IMR-90 (cell line): ENCODE results near the gene TMEM204. TPM values are rescaled to one million over a fixed set of nuclear protein-coding genes. Genes with fewer than 3 reads are reported as not detected.

Experiments used
- ATAC-seq: fragments of 200-7000 bp; cut with Tn5 transposase; 2 replicates; pipeline ENCODE4 v1.9.1; 2020; ENCODE audit warnings: low read depth, mild to moderate bottlenecking, moderate library complexity
- BruUV-seq: library from RNA; stranded (reverse); fragments of 400-500 nt; replicated peaks from 2 replicates; lab custom pipeline; 2021; lab: Mats Ljungman, UMichigan
- CTCF ChIA-PET: fragments of 300-600 bp; formaldehyde crosslinking; extraction: SDS; loops from one replicate; lab custom pipeline; 2021; ENCODE audit warnings: antibody characterized with exemption; lab: Yijun Ruan, JAX
- POLR2A ChIA-PET: fragments of 300-600 bp; sonication (Branson Sonifier 250); formaldehyde crosslinking; loops from one replicate; lab custom pipeline; 2022; ENCODE audit warnings: antibody characterized with exemption; ENCODE audit not compliant: unreplicated experiment; lab: Charles Lee
- DNase-seq: peaks from one replicate; pipeline ENCODE4 v3.0.0; 2013
- H2AFZ ChIP-seq: replicated peaks from 2 replicates; pipeline ENCODE3; 2013; ENCODE audit warnings: low read length, mild to moderate bottlenecking; ENCODE audit not compliant: poor library complexity
- H2AK5ac ChIP-seq: 2 replicates; pipeline ENCODE4 v1.6.1; 2013; ENCODE audit warnings: low read depth, low read length, inconsistent platforms
- H2AK9ac ChIP-seq: replicated peaks from 2 replicates; pipeline ENCODE3; 2013; ENCODE audit warnings: mild to moderate bottlenecking, low read depth, low read length, moderate library complexity; ENCODE audit not compliant: poor library complexity
- H2BK120ac ChIP-seq: 2 replicates; pipeline ENCODE4 v1.6.1; 2013; ENCODE audit warnings: low read depth, low read length, inconsistent platforms
- H2BK15ac ChIP-seq: 3 replicates; pipeline ENCODE4 v1.6.1; 2013; ENCODE audit warnings: low read depth, low read length, inconsistent platforms
- H2BK20ac ChIP-seq: 2 replicates; pipeline ENCODE4 v1.6.1; 2013; ENCODE audit warnings: low read depth, mild to moderate bottlenecking, inconsistent platforms, low read length, moderate library complexity
- H2BK5ac ChIP-seq: 2 replicates; pipeline ENCODE4 v1.6.1; 2013; ENCODE audit warnings: mild to moderate bottlenecking, low read depth, low read length, inconsistent platforms; ENCODE audit not compliant: poor library complexity, severe bottlenecking
- H3K14ac ChIP-seq: replicated peaks from 2 replicates; pipeline ENCODE4 v1.6.1; 2013; ENCODE audit warnings: low read depth, low read length, inconsistent platforms
- H3K18ac ChIP-seq: 2 replicates; pipeline ENCODE4 v1.6.1; 2013; ENCODE audit warnings: low read depth, low read length, control low read depth
- H3K23ac ChIP-seq: 2 replicates; pipeline ENCODE4 v1.6.1; 2013; ENCODE audit warnings: low read depth, low read length, inconsistent platforms
- H3K27ac ChIP-seq: 2 replicates; pipeline ENCODE4 v1.5.1; 2013; ENCODE audit warnings: mild to moderate bottlenecking, control low read depth, low read length; ENCODE audit not compliant: insufficient read depth
- H3K27me3 ChIP-seq: 2 replicates; pipeline ENCODE4 v1.6.1; 2013; ENCODE audit warnings: low read length; ENCODE audit not compliant: control insufficient read depth, insufficient read depth
- H3K36me3 ChIP-seq: 2 replicates; pipeline ENCODE4 v1.6.1; 2013; ENCODE audit warnings: low read length, mixed read lengths; ENCODE audit not compliant: control insufficient read depth, insufficient read depth
- H3K4ac ChIP-seq: 2 replicates; pipeline ENCODE4 v1.6.1; 2013; ENCODE audit warnings: low read depth, low read length, inconsistent platforms
- H3K4me1 ChIP-seq: 2 replicates; pipeline ENCODE4 v1.6.1; 2013; ENCODE audit warnings: low read length, mixed read lengths; ENCODE audit not compliant: control insufficient read depth, insufficient read depth
- H3K4me2 ChIP-seq: 2 replicates; pipeline ENCODE4 v1.6.1; 2013; ENCODE audit warnings: low read depth, mild to moderate bottlenecking, control low read depth, low read length, moderate library complexity
- H3K4me3 ChIP-seq: 2 replicates; pipeline ENCODE4 v1.5.1; 2013; ENCODE audit warnings: low read depth, mild to moderate bottlenecking, control low read depth, low read length, moderate library complexity; ENCODE audit not compliant: insufficient read depth
- H3K56ac ChIP-seq: 2 replicates; pipeline ENCODE4 v1.6.1; 2013; ENCODE audit warnings: low read length, inconsistent platforms; ENCODE audit not compliant: insufficient read depth; ENCODE audit errors: extremely low read depth
- H3K79me1 ChIP-seq, 2 experiments: 2 replicates each; pipeline ENCODE4 v1.6.1; 2013; ENCODE audit warnings: low read length in 2 of 2, inconsistent platforms in 1 of 2, low read depth in 1 of 2
- H3K9ac ChIP-seq: 2 replicates; pipeline ENCODE4 v1.6.1; 2013; ENCODE audit warnings: low read depth, low read length, control low read depth
- H3K9me1 ChIP-seq: 2 replicates; pipeline ENCODE4 v1.6.1; 2013; ENCODE audit warnings: low read length, inconsistent platforms; ENCODE audit not compliant: insufficient read depth
- H3K9me3 ChIP-seq: 2 replicates; pipeline ENCODE4 v1.6.1; 2013; ENCODE audit warnings: low read length; ENCODE audit not compliant: control insufficient read depth, insufficient read depth
- H4K20me1 ChIP-seq: 2 replicates; pipeline ENCODE4 v1.6.1; 2013; ENCODE audit warnings: low read length, inconsistent platforms; ENCODE audit not compliant: insufficient read depth
- H4K5ac ChIP-seq: 2 replicates; pipeline ENCODE4 v1.6.1; 2013; ENCODE audit warnings: mild to moderate bottlenecking, low read depth, low read length, control low read depth
- H4K8ac ChIP-seq, 2 experiments: 2 replicates each; pipeline ENCODE4 v1.6.1; 2013; ENCODE audit warnings: low read depth in 2 of 2, low read length in 2 of 2, control low read depth in 1 of 2, inconsistent platforms in 1 of 2
- H4K91ac ChIP-seq: 2 replicates; pipeline ENCODE4 v1.6.1; 2013; ENCODE audit warnings: low read depth, low read length, inconsistent platforms; ENCODE audit not compliant: insufficient read depth
- CEBPB ChIP-seq: IDR thresholded peaks from 2 replicates; pipeline ENCODE4 v1.6.1; 2012; ENCODE audit warnings: low read depth, low read length, improper control_type of control experiment
- WGBS, 2 experiments: methylation state at CpG; one replicate each; pipeline versions ENCODE4 v1.1.5 to v1.1.7; 2013; ENCODE audit warnings: missing lambda C conversion rate in 2 of 2; ENCODE audit not compliant: insufficient read length in 1 of 2; ENCODE audit errors: extremely low coverage in 2 of 2; 5-methylcytosine and 5-hydroxymethylcytosine counted together
- dilution Hi-C: fragments of 300-500 bp; cut with HindIII; formaldehyde crosslinking; loops from one replicate; pipeline ENCODE4 v1.14.3; 2018; ENCODE audit warnings: low sequenced_read_pairs; ENCODE audit not compliant: unreplicated experiment
- in situ Hi-C: fragments of 300-500 bp; cut with MboI; formaldehyde crosslinking; loops from 3 replicates; pipeline ENCODE4 v1.14.3; 2019; ENCODE audit warnings: low sequenced_read_pairs, inconsistent platforms, mixed read lengths
- intact Hi-C: fragments of 100-400 bp; cut with micrococcal nuclease; formaldehyde crosslinking; loops from 2 replicates; pipeline ENCODE4 v1.10.0; 2022
- polyA plus RNA-seq, 3 experiments: library from polyadenylated mRNA; depleted of rRNA; stranded (reverse); fragments of >200 nt; gene quantifications; 2 replicates each; pipeline ENCODE4 v1.2.3, GENCODE V29; 2012; ENCODE audit warnings: low replicate concordance in 1 of 3
- total RNA-seq: library from RNA; depleted of rRNA; stranded (reverse); fragments of >200 nt; gene quantifications from 2 replicates; pipeline ENCODE4 v1.2.3, GENCODE V29; 2012

Gene TMEM204
- total and polyA plus RNA-seq, 2 of the 4 experiments (the other 2 are of a cell fraction), result 7.0 to 12.3 TPM

DNA sequence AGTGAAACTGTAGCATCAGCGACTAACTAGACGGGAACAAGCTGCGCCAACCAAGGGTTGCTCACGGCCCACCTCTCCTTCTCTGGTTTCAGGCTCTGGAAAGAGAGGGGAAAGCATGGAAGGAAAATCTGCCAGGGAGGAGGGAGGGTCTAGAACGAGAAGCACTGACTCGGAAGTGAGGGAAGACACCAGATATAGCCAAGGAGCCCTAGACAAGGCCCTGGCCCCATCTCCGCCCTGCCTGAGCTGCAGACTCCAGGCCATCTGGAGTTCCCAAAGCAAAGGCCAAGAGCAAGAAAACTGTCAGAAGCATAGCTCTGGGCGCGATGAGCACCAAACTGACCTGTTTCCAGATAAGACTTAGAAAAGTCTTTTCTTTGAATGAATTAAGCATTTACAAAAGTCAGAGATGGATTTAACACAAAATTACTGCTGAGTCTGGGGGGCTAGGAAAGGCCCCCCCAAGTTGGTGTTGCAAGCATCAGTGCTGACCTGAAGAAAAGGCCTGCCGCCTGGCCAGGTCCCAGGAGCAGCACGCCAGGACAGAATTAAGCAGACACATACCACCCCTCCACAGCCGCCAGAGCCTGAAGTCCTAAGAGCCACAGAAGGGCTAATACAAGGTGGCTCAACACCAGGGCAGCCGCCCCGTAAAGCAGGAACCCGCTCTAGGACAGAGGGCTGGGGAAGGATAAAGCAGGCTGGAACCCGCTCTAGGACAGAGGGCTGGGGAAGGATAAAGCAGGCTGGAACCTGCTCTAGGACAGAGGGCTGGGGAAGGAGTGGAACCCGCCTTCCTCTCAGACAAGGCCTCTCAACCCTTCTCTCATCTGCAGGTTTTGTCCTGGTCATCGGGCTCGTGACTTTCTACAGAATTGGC, 20.7 kb downstream of the TMEM204 start:
- Histone ChIP-seq H3K9me3 (no peaks in the 10 kb centered on the region), H3K9me1 (no peaks in the 10 kb centered on the region), H3K79me1 (peaks cover 0 to 10% of the 10 kb centered on the region in 2 experiments; a peak in 3 of 4 replicates), H3K56ac (no peak overlapping the region), H3K4ac (no peak overlapping the region), H4K91ac (no peak overlapping the region), H3K4me2 (no peak overlapping the region), H2AK9ac (no peak overlapping the region), H2BK5ac (no peak overlapping the region), H3K18ac (no peak overlapping the region), H4K8ac (no peak overlapping the region), H4K20me1 (no peaks in the 10 kb centered on the region), H3K27ac (no peak overlapping the region), H2AFZ (no peak overlapping the region), H3K23ac (no peak overlapping the region), H2AK5ac (no peak overlapping the region), H3K14ac (no peak overlapping the region), H2BK20ac (no peak overlapping the region), H4K5ac (no peak overlapping the region), H3K27me3 (no peaks in the 10 kb centered on the region), H3K9ac (no peak overlapping the region), H3K36me3 (peaks cover 34% of the 10 kb centered on the region), H3K4me3 (no peak overlapping the region), H2BK120ac (no peak overlapping the region), H2BK15ac (no peak overlapping the region), H3K4me1 (no peaks in the 10 kb centered on the region)
- POLR2A ChIA-PET, result no interaction called here
- intact Hi-C loops, result no loop called here
- 78% methylated on average over 5 of the region's 19 CpGs; no CpG with 5 or more reads in 1 of the 2 experiments for WGBS, 2 experiments
- DNase-seq (no peak), ATAC-seq (no peak)
- dilution Hi-C loops, result no loop called here
- in situ Hi-C loops, result no loop called here
- no TSS peak for BruUV-seq
- TF ChIP-seq CEBPB, result no peak
- CTCF ChIA-PET, result no interaction called here
